GM13977 (cell line): Measurements from ENCODE around the gene POLR2A.

Experiments used
- DNase-seq: peaks from one replicate; pipeline ENCODE4 v3.0.0; 2012; ENCODE audit warnings: low spot score
- in situ Hi-C: fragments of 300-500 bp; cut with MboI; formaldehyde crosslinking; loops from one replicate; pipeline ENCODE4 v1.12.0; 2022; ENCODE audit warnings: low sequenced_read_pairs, low pct_unique_long_range_greater_than_20kb, mixed read lengths, inconsistent platforms; ENCODE audit not compliant: unreplicated experiment
- TF ChIP-seq, protein P1 (sequence below): IDR thresholded peaks from 2 replicates; pipeline ENCODE4 v1.5.1; 2012; ENCODE audit warnings: mild to moderate bottlenecking, control low read depth; ENCODE audit not compliant: insufficient read depth; ENCODE audit errors: extremely low read depth, missing control alignments

POLR2A gene

DNA sequence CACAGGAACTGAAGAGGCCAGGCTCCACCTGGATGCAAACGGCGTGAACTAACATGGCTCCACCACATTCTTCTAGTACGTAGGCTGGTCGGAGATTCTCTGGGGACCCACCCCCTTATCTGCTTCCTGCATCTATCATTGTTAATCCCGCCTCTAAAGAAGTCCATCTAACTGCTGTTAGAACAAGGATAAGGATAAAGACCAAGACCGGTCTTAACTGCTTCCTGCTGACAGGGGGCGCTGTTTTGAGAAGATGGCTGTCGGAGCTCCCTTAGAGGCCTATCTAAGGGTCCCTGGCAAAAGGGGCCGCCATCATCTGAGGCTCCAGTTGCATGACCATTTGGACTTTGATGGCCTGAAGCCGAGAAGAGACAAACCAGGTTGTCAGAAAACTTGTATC is 38.9 kb downstream of the POLR2A start:
- in situ Hi-C loops: no loop called here
- no peak for DNase-seq
- TF ChIP-seq, protein P1, sequence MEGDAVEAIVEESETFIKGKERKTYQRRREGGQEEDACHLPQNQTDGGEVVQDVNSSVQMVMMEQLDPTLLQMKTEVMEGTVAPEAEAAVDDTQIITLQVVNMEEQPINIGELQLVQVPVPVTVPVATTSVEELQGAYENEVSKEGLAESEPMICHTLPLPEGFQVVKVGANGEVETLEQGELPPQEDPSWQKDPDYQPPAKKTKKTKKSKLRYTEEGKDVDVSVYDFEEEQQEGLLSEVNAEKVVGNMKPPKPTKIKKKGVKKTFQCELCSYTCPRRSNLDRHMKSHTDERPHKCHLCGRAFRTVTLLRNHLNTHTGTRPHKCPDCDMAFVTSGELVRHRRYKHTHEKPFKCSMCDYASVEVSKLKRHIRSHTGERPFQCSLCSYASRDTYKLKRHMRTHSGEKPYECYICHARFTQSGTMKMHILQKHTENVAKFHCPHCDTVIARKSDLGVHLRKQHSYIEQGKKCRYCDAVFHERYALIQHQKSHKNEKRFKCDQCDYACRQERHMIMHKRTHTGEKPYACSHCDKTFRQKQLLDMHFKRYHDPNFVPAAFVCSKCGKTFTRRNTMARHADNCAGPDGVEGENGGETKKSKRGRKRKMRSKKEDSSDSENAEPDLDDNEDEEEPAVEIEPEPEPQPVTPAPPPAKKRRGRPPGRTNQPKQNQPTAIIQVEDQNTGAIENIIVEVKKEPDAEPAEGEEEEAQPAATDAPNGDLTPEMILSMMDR: peak; percentile 61

GRCh38 chr17:7528842-7529241 is 44.7 kb downstream of the POLR2A start:
- DNase-seq: no peak
- TF ChIP-seq, protein P1: no peak
- in situ Hi-C loops: no loop called here

DNA sequence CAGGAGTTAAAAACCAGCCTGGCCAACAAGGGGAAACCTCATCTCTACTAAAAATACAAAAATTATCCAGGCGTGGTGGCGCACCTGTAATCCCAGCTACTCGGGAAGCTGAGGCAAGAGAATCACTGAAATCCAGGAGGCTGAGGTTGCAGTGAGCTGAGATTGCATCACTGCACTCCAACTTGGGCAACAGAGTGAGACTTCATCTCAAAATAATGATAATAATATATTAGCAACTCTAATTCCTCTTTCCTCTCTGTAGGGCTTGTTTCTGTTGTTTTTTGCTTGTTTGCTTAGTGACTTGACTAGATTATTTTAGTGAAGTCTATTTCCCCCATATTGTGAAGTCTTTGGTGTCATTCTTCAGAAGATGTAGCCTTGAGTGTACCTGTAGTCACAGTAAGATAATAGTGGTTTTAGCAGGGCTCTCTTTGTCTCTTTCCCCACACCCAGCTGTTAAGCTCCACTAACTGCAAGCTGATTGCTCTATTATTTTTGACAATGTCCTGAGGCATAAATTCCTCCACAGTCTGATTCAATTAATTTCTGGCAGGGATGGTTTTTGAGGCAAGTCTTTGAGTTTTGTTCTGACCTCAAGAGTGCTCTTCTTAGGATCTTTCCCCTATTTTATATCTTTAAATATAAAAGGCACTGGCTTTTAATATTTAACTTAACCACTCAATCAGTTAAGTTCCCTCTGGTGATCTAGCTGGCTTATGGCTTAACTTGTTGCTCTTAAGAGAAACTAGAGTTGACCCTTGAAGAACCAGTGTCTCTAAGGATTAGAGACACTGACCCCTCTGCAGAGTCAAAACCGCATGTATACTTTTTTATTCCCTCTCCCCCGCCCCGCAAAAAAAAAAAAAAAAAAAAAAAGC is 46.1 kb downstream of the POLR2A start:
- TF ChIP-seq, protein P1: no peak
- in situ Hi-C loops: no loop called here
- DNase-seq: no peak

- in situ Hi-C loops: no loop called here
These were observed 53.9 kb downstream of the POLR2A start for GRCh38 chr17:7538050-7538449.

GRCh38 chr17:7538891-7539545 is 54.9 kb downstream of the POLR2A start:
- TF ChIP-seq, protein P1: no peak
- in situ Hi-C loops: no loop called here
- DNase-seq: no peak

More at GRCh38 chr17:7538050-7538449, 53.9 kb downstream of the POLR2A start:
- TF ChIP-seq, protein P1: no peak
- DNase-seq: no peak

DNA sequence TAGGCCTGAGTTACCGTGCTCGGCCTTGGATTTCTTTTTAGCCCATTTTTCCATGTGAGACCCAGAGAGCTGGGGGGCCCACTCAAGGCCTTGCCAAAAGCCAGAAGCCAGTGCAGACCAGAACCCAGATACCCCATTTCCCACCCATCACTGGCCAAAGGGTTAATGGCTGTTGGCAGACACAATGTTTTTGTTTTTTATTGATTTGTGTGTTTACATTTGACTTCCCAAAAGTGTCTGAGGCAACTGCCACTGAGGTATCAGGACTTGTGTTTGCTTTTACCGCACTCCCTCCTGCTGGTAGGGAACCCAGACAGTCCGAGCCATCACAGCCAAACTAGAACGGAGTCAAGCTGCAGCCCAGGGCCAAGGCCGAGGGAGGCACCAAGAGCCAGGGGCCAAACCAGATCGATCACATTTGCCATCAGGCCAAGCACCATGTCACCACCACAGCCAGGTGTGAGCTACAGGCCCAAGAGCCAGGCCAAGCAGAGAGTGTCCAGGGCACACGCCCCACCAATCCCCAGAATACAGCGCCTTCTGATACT is 57.0 kb downstream of the POLR2A start:
- TF ChIP-seq, protein P1: no peak
- in situ Hi-C loops: no loop called here
- no peak for DNase-seq
